Measurements from ENCODE around the gene SPOCK1. TPM values are rescaled to one million over a fixed set of nuclear protein-coding genes. Genes with fewer than 3 reads are reported as not detected.

SPOCK1 gene
- total RNA-seq, 2 experiments from 2014 or later = 0.16 to 0.38 TPM

GRCh38 chr5:137126829-137127228, 372.3 kb downstream of the SPOCK1 start:
- ATAC-seq (no peak), DNase-seq (no peak)
- CTCF ChIA-PET = no interaction called here
- no peaks in the 10 kb centered on the region for H3K27me3 Mint-ChIP-seq
- no peaks in the 10 kb centered on the region for H3K36me3 Mint-ChIP-seq
- no peaks in the 10 kb centered on the region for H3K9me3 Mint-ChIP-seq (ENCODE audit: low read depth)
- H3K4me1 Mint-ChIP-seq = no peaks in the 10 kb centered on the region
- no peak overlapping the region for H3K27ac Mint-ChIP-seq
- H3K4me3 Mint-ChIP-seq = no peak overlapping the region

- Mint-ChIP-seq H3K27me3 (no peaks in the 10 kb centered on the region), H3K9me3 (ENCODE audit: low read depth) (no peaks in the 10 kb centered on the region), H3K4me3 (no peak overlapping the region), H3K36me3 (no peaks in the 10 kb centered on the region), H3K4me1 (no peaks in the 10 kb centered on the region), H3K27ac (no peak overlapping the region)
- DNase-seq = no peak
- CTCF ChIA-PET = no interaction called here
- ATAC-seq = no peak
Observed at GRCh38 chr5:137122558-137122957, 376.6 kb downstream of the SPOCK1 start.

GRCh38 chr5:137122075-137122474, 377.1 kb downstream of the SPOCK1 start:
- Mint-ChIP-seq H3K4me1 (no peaks in the 10 kb centered on the region), H3K9me3 (ENCODE audit: low read depth) (no peaks in the 10 kb centered on the region), H3K36me3 (no peaks in the 10 kb centered on the region), H3K27ac (no peak overlapping the region), H3K4me3 (no peak overlapping the region), H3K27me3 (no peaks in the 10 kb centered on the region)
- ATAC-seq (no peak), DNase-seq (no peak)
- CTCF ChIA-PET = no interaction called here

- Mint-ChIP-seq H3K36me3 (no peaks in the 10 kb centered on the region), H3K27me3 (no peaks in the 10 kb centered on the region), H3K4me1 (no peaks in the 10 kb centered on the region), H3K27ac (no peak overlapping the region), H3K9me3 (ENCODE audit: low read depth) (no peaks in the 10 kb centered on the region), H3K4me3 (no peak overlapping the region)
- CTCF ChIA-PET = no interaction called here
- DNase-seq = no peak
- ATAC-seq = no peak
Observed at GRCh38 chr5:137119321-137119720, 379.8 kb downstream of the SPOCK1 start.

GRCh38 chr5:137118629-137119028, 380.5 kb downstream of the SPOCK1 start:
- ATAC-seq = no peak

GRCh38 chr5:137115152-137115551, 384.0 kb downstream of the SPOCK1 start:
- Mint-ChIP-seq H3K4me1 (no peaks in the 10 kb centered on the region), H3K36me3 (no peaks in the 10 kb centered on the region), H3K4me3 (no peak overlapping the region), H3K9me3 (ENCODE audit: low read depth) (no peaks in the 10 kb centered on the region), H3K27me3 (no peaks in the 10 kb centered on the region), H3K27ac (no peak overlapping the region)
- CTCF ChIA-PET = no interaction called here
- no peak for DNase-seq
- ATAC-seq = no peak

More at GRCh38 chr5:137118629-137119028, 380.5 kb downstream of the SPOCK1 start:
- Mint-ChIP-seq H3K27me3 (no peaks in the 10 kb centered on the region), H3K36me3 (no peaks in the 10 kb centered on the region), H3K4me1 (no peaks in the 10 kb centered on the region), H3K27ac (no peak overlapping the region), H3K4me3 (no peak overlapping the region), H3K9me3 (ENCODE audit: low read depth) (no peaks in the 10 kb centered on the region)
- no peak for DNase-seq
- CTCF ChIA-PET = no interaction called here

GRCh38 chr5:137114529-137114928, 384.6 kb downstream of the SPOCK1 start:
- ATAC-seq (no peak), DNase-seq (no peak)
- Mint-ChIP-seq H3K9me3 (ENCODE audit: low read depth) (no peaks in the 10 kb centered on the region), H3K27ac (no peak overlapping the region), H3K36me3 (no peaks in the 10 kb centered on the region), H3K4me3 (no peak overlapping the region), H3K4me1 (no peaks in the 10 kb centered on the region), H3K27me3 (no peaks in the 10 kb centered on the region)
- CTCF ChIA-PET = no interaction called here

- H3K27me3 Mint-ChIP-seq = no peaks in the 10 kb centered on the region
- no peaks in the 10 kb centered on the region for H3K4me1 Mint-ChIP-seq
- no peak overlapping the region for H3K27ac Mint-ChIP-seq
- DNase-seq (no peak), ATAC-seq (no peak)
- no peaks in the 10 kb centered on the region for H3K36me3 Mint-ChIP-seq
- CTCF ChIA-PET = no interaction called here
- no peaks in the 10 kb centered on the region for H3K9me3 Mint-ChIP-seq (ENCODE audit: low read depth)
- H3K4me3 Mint-ChIP-seq = no peak overlapping the region
Observed at GRCh38 chr5:137113939-137114338, 385.2 kb downstream of the SPOCK1 start.

GRCh38 chr5:137113161-137113560, 386.0 kb downstream of the SPOCK1 start:
- Mint-ChIP-seq H3K4me1 (no peaks in the 10 kb centered on the region), H3K9me3 (ENCODE audit: low read depth) (no peaks in the 10 kb centered on the region), H3K36me3 (no peaks in the 10 kb centered on the region), H3K4me3 (no peak overlapping the region), H3K27ac (no peak overlapping the region), H3K27me3 (no peaks in the 10 kb centered on the region)
- ATAC-seq = no peak
- no peak for DNase-seq
- CTCF ChIA-PET = no interaction called here

- DNase-seq (no peak), ATAC-seq (no peak)
- no peak overlapping the region for H3K27ac Mint-ChIP-seq
- CTCF ChIA-PET = no interaction called here
- H3K4me3 Mint-ChIP-seq = no peak overlapping the region
- H3K4me1 Mint-ChIP-seq = no peaks in the 10 kb centered on the region
- no peaks in the 10 kb centered on the region for H3K27me3 Mint-ChIP-seq
- no peaks in the 10 kb centered on the region for H3K9me3 Mint-ChIP-seq (ENCODE audit: low read depth)
- no peaks in the 10 kb centered on the region for H3K36me3 Mint-ChIP-seq
Observed at GRCh38 chr5:137105351-137106035, 393.6 kb downstream of the SPOCK1 start.

GRCh38 chr5:137101544-137101943, 397.6 kb downstream of the SPOCK1 start:
- no peak for ATAC-seq
- CTCF ChIA-PET = no interaction called here
- no peaks in the 10 kb centered on the region for H3K9me3 Mint-ChIP-seq (ENCODE audit: low read depth)
- no peak overlapping the region for H3K4me3 Mint-ChIP-seq
- no peaks in the 10 kb centered on the region for H3K27me3 Mint-ChIP-seq
- no peak for DNase-seq
- no peak overlapping the region for H3K27ac Mint-ChIP-seq
- H3K4me1 Mint-ChIP-seq = no peaks in the 10 kb centered on the region
- H3K36me3 Mint-ChIP-seq = no peaks in the 10 kb centered on the region

- no peaks in the 10 kb centered on the region for H3K27me3 Mint-ChIP-seq
- ATAC-seq (no peak), DNase-seq (no peak)
- no peak overlapping the region for H3K27ac Mint-ChIP-seq
- H3K4me3 Mint-ChIP-seq = no peak overlapping the region
- H3K9me3 Mint-ChIP-seq (ENCODE audit: low read depth) = no peaks in the 10 kb centered on the region
- CTCF ChIA-PET = no interaction called here
- H3K4me1 Mint-ChIP-seq = no peaks in the 10 kb centered on the region
- no peaks in the 10 kb centered on the region for H3K36me3 Mint-ChIP-seq
Observed at GRCh38 chr5:137099651-137100050, 399.5 kb downstream of the SPOCK1 start.

- H3K27ac Mint-ChIP-seq = no peak overlapping the region
- DNase-seq (no peak), ATAC-seq (no peak)
- H3K9me3 Mint-ChIP-seq (ENCODE audit: low read depth) = no peaks in the 10 kb centered on the region
- H3K36me3 Mint-ChIP-seq = no peaks in the 10 kb centered on the region
- H3K4me1 Mint-ChIP-seq = no peaks in the 10 kb centered on the region
- no peaks in the 10 kb centered on the region for H3K27me3 Mint-ChIP-seq
- no peak overlapping the region for H3K4me3 Mint-ChIP-seq
- CTCF ChIA-PET = no interaction called here
Observed at GRCh38 chr5:137098663-137099062, 400.5 kb downstream of the SPOCK1 start.

- Mint-ChIP-seq H3K36me3 (no peaks in the 10 kb centered on the region), H3K27me3 (no peaks in the 10 kb centered on the region), H3K4me3 (no peak overlapping the region), H3K4me1 (no peaks in the 10 kb centered on the region), H3K27ac (no peak overlapping the region), H3K9me3 (ENCODE audit: low read depth) (no peaks in the 10 kb centered on the region)
- CTCF ChIA-PET = no interaction called here
- ATAC-seq = no peak
- no peak for DNase-seq
Observed at GRCh38 chr5:137098238-137098637, 400.9 kb downstream of the SPOCK1 start.

GRCh38 chr5:137097203-137097602, 401.9 kb downstream of the SPOCK1 start:
- ATAC-seq (no peak), DNase-seq (no peak)
- Mint-ChIP-seq H3K27me3 (no peaks in the 10 kb centered on the region), H3K27ac (no peak overlapping the region), H3K9me3 (ENCODE audit: low read depth) (no peaks in the 10 kb centered on the region), H3K36me3 (no peaks in the 10 kb centered on the region), H3K4me3 (no peak overlapping the region), H3K4me1 (no peaks in the 10 kb centered on the region)
- CTCF ChIA-PET = no interaction called here

Measured in activated CD8-positive, alpha-beta memory T cell treated with anti-CD3 and anti-CD28 coated beads, Interleukin-2, amount 10 ng/mL, durations not matched to agents 7 days and 5 days (primary cell).